HL-60 (cell line): ENCODE data around the gene RTP3.
"Not testable (repeated sequence)": the region's sequence is repeated elsewhere in the genome, so short reads cannot be mapped to it uniquely, and the experiment has no call there.

Experiments
- DNase-seq, 2 experiments: peaks; one replicate each; pipeline ENCODE4 v3.0.0-alpha.2; 2010 to 2020; ENCODE audit warnings: low read depth in 1 of 2, low spot score in 1 of 2
- H3K27ac ChIP-seq: fragments of 250-450 bp; sonication (Bioruptor Pico); replicated peaks from 2 replicates; pipeline ENCODE4 v1.5.1; 2020; ENCODE audit warnings: mild to moderate bottlenecking, moderate library complexity
- H3K27me3 ChIP-seq: fragments of 250-450 bp; sonication (Bioruptor Pico); 2 replicates; pipeline ENCODE4 v1.5.1; 2021; ENCODE audit warnings: mild to moderate bottlenecking, moderate library complexity; ENCODE audit not compliant: insufficient read depth, poor library complexity, severe bottlenecking
- H3K4me3 ChIP-seq: replicated peaks from 2 replicates; pipeline ENCODE4 v1.5.1; 2011; ENCODE audit warnings: mild to moderate bottlenecking, control low read depth, low read length; ENCODE audit not compliant: insufficient read depth
- GABPA ChIP-seq: IDR thresholded peaks from 2 replicates; pipeline ENCODE4 v1.6.1; 2012; ENCODE audit warnings: low read depth
- POLR2AphosphoS5 ChIP-seq: IDR thresholded peaks from 2 replicates; pipeline ENCODE4 v1.6.1; 2012; ENCODE audit warnings: low read depth
- REST ChIP-seq: IDR thresholded peaks from 2 replicates; pipeline ENCODE4 v1.6.1; 2012; ENCODE audit warnings: low read depth; ENCODE audit not compliant: insufficient replicate concordance
- SPI1 ChIP-seq: IDR thresholded peaks from 2 replicates; pipeline ENCODE4 v1.6.1; 2012; ENCODE audit warnings: low read depth, mild to moderate bottlenecking, borderline replicate concordance
- TF ChIP-seq, protein P1 (sequence below): IDR thresholded peaks from one replicate; pipeline ENCODE4 v1.5.1; 2011; ENCODE audit warnings: low read length, control low read depth, inconsistent platforms; ENCODE audit not compliant: insufficient read depth

Gene RTP3

DNA sequence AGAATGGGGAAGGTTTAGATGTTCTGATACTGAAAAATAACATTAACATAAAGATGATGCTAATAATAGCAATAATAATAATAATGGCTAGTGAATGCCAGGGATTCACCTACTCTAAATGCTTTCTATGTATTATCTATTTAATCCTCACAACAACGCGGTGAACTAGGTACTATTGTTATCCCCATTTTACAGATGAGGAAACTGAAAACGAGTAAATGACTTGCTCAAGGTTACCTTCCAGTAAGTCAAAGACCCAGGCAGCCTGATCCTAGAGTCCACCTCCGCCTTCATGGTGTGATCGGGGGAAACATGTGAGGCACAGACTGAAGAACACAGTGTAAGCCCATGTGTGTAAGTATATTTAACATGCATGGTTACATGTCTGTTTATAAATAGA is 38.0 kb downstream of the RTP3 start:
- no peak for DNase-seq
- TF ChIP-seq POLR2AphosphoS5: no peak
- no peak overlapping the region for H3K27ac ChIP-seq
- H3K4me3 ChIP-seq: no peak overlapping the region
- H3K27me3 ChIP-seq: no peaks in the 10 kb centered on the region

DNA sequence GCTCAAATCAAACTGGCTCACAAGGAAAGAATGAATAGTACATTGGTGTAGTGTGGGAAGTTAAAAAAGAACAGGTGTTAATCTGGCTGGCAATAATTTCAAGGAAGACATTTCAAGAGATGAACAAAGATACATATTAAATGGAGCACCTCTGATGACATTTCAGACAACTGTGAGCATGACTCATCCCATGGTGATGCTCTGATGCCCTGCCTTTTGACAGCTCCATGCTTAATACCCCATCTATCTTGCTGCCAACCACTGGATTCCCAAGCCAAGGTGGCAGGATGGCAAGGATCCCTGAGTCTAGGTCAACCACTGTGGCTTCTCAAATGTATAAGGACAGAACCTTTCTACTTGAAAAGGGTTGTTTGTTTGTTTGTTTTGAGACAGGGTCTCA is 39.0 kb downstream of the RTP3 start:
- TF ChIP-seq REST: no peak
- TF ChIP-seq SPI1: no peak
- TF ChIP-seq POLR2AphosphoS5: no peak
- TF ChIP-seq GABPA: no peak
- TF ChIP-seq, protein P1, sequence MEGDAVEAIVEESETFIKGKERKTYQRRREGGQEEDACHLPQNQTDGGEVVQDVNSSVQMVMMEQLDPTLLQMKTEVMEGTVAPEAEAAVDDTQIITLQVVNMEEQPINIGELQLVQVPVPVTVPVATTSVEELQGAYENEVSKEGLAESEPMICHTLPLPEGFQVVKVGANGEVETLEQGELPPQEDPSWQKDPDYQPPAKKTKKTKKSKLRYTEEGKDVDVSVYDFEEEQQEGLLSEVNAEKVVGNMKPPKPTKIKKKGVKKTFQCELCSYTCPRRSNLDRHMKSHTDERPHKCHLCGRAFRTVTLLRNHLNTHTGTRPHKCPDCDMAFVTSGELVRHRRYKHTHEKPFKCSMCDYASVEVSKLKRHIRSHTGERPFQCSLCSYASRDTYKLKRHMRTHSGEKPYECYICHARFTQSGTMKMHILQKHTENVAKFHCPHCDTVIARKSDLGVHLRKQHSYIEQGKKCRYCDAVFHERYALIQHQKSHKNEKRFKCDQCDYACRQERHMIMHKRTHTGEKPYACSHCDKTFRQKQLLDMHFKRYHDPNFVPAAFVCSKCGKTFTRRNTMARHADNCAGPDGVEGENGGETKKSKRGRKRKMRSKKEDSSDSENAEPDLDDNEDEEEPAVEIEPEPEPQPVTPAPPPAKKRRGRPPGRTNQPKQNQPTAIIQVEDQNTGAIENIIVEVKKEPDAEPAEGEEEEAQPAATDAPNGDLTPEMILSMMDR: no peak
- Histone ChIP-seq H3K27ac (no peak overlapping the region), H3K4me3 (no peak overlapping the region), H3K27me3 (no peaks in the 10 kb centered on the region)
- no peak for DNase-seq

DNA sequence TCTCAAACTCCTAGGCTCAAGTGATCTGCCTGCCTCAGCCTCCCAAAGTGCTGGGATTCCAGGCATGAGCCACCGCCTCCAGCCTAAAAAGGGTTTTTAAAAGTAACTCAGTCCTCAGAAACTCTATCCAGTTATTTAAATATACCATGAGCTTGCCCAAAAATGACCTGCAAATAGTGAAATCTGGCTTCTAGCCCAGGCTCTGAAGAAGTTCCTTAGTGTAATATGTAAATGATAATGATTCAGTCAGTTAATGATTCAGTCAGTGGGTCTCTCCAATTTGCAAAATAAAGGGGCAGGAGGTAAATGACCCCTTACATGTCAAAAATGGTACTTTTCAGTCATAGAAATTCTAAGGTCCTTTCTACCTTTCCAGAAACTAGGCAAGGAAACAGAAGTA is 39.5 kb downstream of the RTP3 start:
- TF ChIP-seq POLR2AphosphoS5 (no peak), GABPA (no peak), REST (no peak), SPI1 (no peak)
- TF ChIP-seq, protein P1: no peak
- Histone ChIP-seq H3K27ac (no peak overlapping the region), H3K27me3 (no peaks in the 10 kb centered on the region), H3K4me3 (no peak overlapping the region)
- DNase-seq: no peak

DNA sequence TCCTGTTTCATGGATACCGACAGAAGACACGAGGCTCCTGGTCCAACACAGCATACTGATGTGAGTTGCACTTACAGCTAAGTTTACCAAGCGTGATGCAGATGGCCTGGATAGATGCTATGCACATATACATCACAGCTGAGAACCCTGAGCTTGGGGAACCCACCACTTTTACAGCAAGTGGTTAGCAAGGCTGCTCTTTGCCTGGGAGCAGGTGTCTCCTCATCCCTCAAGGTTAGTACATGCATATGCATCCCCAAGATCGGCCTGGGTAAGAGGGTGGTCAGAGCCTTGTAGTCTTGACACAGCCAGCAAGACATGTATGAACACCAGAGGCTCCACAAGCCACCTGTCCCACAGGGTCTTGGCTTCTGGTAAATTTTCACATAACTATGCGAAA is 40.0 kb downstream of the RTP3 start:
- no peak for DNase-seq
- H3K27me3 ChIP-seq: no peaks in the 10 kb centered on the region
- TF ChIP-seq SPI1 (no peak), POLR2AphosphoS5 (no peak), GABPA (no peak), REST (no peak)
- TF ChIP-seq, protein P1: no peak
- no peak overlapping the region for H3K27ac ChIP-seq
- no peak overlapping the region for H3K4me3 ChIP-seq

DNA sequence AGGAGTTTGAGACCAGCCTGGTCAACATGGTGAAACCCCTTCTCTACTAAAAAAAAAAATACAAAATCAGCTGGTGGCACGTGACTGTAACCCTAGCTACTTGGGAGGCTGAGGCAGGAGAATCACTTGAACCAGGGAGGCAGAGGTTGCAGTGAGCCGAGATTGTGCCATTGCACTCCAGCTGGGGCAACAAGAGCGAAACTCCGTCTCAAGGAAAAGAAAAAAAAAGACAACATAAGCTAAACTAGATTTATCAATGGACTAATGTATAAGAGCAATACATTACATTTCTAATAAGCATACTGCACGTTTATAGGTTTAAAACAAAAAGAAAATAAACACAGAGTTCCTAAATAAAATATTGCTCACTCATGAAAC is 40.6 kb downstream of the RTP3 start:
- not testable (repeated sequence) for DNase-seq, H3K27me3 ChIP-seq, H3K4me3 ChIP-seq
- peak overlapping the region; percentile 54 for H3K27ac ChIP-seq
